Fibroblast of skin of left quadriceps (primary cell): ENCODE data around the gene SEMA4D.

ENCODE experiments used
- DNase-seq, 2 experiments: peaks; one replicate each; pipeline ENCODE4 v3.0.0-alpha.2; 2013; ENCODE audit warnings: low read depth in 2 of 2

SEMA4D gene

GRCh38 chr9:89431930-89432725, 65.8 kb downstream of the SEMA4D start:
- no peak for DNase-seq

- no peak for DNase-seq
Observed at GRCh38 chr9:89430995-89431394, 66.9 kb downstream of the SEMA4D start.

DNA sequence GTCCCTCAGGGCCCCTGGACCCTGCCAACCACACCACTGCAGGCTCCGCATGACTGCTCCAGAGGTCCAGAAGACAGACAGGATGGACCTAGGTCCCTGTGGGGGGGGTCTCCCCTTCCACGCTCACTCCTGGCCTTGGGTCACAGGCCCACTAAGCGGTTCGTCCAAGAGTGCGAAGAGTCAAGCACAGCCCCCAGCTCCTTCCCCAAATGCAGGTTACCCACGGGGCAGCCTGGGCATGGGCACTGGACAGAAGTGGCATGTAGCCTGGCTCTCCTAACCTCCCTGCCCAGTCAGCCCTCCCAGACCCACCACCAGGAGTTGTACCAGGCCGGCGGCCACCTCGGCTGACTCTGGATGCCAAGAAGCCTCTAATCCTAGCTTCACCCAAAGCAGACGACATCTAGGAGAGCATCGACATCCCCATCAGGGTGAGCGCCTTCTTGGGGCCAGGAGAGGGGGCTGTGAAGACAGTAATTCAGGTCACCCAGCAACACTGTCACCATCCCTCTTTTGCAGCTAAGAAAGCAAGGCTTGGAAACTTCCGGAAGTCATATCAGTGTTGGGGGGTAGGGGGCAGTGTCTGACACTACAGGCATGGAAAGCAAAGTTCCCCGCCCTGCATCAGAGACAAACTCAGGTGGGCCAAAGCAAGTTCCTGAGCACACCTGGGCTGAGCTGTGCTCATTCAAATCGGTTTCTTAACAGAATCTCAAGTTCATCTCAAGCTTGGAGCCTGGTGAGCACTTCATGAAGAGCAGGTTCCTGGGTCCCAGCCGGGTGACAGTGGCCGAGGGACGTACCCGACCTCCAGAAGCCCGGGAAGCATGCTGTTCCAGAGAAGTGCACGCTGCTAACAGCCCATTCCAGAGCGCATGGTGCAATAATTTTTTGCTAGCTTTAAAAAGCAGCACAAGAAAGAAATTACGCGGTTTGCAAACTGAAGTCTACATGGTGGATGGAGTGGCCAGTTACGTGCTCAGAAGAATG, 68.7 kb downstream of the SEMA4D start:
- no peak for DNase-seq

DNA sequence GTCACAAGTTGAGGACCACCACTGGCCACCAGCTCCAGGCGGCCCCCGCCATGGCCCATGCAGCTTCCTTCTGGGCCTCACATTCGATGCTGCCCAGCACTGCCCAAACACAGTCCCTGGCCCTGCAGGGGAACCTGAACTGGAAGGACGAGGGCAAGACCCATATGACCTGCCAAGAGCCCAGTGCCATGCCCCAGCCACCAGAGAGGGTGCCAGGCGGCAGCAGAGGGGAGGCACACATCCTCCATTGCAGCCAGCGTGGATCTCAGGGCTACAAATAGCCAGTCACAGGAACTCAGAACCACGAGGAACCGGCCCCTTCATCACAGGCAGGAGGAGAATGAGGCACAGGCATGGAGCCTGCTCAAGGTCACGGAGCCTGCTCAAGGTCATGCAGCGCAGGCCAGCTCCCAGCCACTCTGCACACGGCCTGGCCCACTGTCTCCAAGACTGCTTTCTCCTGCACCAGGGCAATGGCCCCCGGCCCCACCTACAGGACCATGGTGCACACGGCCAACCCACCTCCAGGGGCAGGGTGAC, 69.6 kb downstream of the SEMA4D start:
- DNase-seq, result no peak

- DNase-seq, result no peak
Observed at GRCh38 chr9:89427621-89428221, 70.2 kb downstream of the SEMA4D start.

DNA sequence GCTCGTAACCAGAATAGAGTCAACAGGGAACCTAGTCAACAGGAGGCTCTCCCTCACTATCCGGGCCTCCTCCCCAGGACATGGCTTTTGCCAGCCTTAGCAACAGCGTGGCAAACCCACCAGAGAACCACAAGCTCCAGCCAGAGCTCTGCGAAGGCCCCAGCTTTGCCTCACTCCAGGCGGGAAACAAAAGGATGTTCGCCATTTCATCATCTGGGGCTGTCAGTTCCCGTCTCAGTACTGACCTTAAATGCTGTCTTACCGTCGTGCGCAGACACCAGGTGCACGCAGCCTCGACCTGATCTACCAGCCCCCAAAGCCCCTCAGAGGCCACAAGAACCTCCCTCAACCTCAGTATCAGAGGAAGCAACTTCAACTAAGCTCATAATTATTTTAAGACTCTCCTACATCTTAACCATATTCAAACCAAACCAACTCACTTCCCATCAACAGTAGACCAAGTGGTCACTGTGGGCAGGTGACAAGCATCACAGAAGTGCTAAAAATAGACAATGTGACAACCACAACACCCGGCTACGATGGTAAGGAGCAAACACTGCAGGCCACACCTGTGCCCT, 71.4 kb downstream of the SEMA4D start:
- no peak for DNase-seq

- DNase-seq, result no peak
Observed at GRCh38 chr9:89425921-89426383, 72.0 kb downstream of the SEMA4D start.

DNA sequence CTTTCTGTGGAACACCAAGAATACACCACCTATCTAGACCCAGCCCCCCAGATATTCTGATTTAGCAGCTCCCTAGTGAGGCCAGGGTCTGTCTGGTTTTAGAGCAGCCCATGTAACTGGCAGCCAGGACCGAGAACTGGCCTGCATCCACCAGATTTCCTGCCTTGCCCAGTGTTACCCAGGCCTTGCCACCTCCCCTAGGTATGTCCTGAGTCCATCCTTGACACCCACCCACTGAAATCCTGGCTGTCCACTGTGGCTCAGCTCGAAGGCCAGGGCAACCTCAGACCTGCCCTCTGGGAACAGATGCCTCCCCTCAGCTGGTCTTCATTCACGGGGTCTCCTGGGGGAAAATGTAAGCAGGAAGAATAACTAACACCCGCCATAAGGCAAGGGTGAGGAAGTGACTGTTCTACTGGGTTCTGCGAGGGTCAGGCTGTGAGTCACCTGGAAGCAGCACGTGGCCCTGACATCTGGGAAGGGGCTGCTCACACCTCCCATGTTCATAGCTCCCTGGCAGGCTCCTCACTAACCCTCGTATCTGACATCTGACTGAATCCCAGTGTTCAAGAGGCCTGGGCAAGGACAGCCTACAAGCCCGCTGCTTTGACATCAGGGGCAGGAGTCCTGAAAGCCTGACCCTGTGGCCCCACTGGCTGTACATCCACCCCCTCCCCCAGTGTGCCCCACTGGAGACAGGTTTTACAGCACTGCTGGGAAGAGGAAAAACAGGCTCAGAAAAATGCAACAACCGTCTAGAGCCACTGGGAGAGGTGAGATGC, 72.7 kb downstream of the SEMA4D start:
- DNase-seq, result no peak

GRCh38 chr9:89422151-89422975, 75.5 kb downstream of the SEMA4D start:
- peak; percentile 46 to 61 for DNase-seq

- DNase-seq, result peak; percentile 29 to 35
Observed at GRCh38 chr9:89421595-89421994, 76.3 kb downstream of the SEMA4D start.

- no peak for DNase-seq
Observed at GRCh38 chr9:89420397-89421178, 77.3 kb downstream of the SEMA4D start.

DNA sequence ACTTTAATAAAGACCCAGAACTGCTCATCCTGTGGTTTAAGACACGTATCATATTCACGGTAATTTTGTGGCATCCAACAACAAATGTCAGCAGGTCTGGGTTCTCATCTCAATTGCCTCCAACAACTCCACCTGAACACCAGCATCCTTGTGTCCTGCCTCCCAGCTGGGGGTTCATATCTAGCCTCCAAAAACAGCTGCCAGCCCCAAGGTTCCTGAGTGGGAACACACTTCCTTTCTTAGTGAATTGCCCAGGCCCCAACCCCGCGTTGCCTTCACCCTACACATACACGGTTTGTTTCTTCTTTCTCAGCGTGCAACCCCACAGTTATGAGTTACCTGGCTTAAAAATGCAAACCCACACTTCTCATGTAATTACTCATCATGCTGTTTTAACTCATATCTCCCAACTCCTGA, 77.9 kb downstream of the SEMA4D start:
- DNase-seq, result no peak

DNA sequence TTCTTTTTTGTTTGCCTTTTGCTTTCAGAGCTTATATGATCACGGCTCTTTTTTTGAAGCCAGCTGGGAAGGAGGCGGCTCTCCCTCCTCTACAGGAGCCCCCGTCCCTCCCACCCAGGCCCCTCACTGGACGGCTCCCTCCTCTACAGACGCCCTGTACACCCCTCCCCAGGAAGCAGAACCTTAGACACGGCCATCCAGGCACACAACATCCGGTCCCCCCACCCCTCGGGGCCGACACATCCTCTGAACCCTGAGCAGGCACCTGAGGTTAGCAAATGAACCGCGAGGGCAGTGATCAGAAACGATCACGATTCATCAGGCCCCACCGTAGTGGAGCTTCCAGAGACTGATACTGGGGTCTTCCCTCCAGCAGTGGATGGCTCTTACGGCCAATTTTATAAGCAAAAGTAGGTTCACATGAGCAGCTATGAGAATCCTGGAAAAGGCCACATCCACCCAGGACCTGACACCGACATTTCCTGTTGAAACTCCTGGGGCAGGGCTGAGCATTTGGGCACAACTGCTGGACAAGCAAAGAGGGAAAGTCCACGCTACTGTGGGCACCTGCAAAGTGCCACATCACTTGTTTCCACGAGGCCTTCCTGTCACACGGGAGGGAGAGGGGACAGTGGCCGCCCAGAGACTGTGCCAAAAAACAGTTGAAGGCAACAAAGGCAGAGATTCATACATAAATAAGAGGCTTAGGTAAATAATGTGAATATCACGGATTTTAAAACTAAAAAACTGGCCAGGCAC, 78.9 kb downstream of the SEMA4D start:
- DNase-seq, result no peak

GRCh38 chr9:89418474-89418845, 79.5 kb downstream of the SEMA4D start:
- DNase-seq, result no peak

DNA sequence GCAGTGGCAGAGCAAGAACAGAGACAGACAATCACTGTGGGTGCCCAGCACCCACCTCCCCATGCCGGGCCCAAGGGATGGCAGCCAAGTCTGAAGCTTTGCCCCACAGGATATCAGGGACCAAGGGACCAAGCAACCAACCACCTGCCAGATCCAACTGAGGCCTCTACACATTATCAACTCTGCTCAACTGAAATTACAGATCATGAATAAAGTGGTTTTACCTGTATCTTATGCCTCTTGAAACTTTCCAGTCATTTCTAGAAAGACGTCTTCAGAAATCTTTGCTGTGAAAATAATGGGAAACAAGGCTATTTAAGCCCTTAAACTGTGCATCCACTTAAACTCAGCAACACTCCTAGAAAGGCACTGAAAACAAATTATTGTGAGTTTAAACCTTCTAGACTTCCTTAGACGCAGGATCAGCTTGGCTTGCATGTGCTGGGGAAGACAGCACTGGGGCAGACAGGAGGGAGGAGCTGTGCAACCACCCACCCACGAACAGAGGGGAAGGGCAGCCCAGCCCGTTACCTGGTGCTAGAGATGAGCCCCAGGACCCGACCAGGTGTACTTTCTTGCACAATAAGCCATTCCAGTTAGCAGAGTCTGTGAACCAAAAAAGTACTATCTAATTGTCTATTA, 80.0 kb downstream of the SEMA4D start:
- DNase-seq, result no peak

DNA sequence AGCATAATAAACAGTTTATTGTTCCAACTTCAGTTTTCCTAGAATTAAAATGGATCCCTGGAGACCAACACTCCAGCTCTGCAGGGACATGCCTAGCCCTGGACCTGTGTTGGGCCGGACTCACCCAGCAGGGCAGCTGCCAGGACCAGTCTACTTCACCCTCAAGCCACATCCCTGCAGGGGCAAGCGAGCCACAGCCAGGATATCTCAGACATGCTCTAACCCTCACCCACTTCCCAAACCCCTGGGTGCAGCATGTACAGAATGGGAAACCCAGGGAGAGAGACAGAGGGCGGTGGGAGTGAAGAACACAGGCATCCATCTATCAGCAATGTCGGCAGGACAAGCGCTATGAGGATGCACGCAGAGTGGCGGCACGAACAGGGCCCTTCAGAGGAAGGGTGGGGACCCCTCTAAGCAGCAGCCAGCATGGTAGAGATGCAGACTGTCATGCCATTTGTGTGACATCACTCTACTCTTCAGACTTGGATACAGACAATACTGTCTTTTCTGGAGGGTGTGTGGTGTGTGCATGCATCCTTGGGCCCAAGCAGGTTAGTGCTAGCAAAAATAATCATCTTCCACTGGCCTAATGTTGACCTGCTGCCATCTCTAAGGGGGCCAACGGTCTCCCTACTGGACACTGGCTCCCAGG, 83.1 kb downstream of the SEMA4D start:
- no peak for DNase-seq

- DNase-seq, result no peak
Observed at GRCh38 chr9:89413963-89414638, 83.8 kb downstream of the SEMA4D start.
